Neuronal stem cell (in vitro differentiated cells): ENCODE measurements around the gene POP4.
A peak's percentile ranks its signal among the peaks of the same experiment; 100 is the strongest.

Source experiments
- DNase-seq: peaks from one replicate; pipeline ENCODE4 v3.0.0-alpha.2; 2013; ENCODE audit warnings: low spot score
- H2AFZ ChIP-seq: one replicate; pipeline ENCODE4 v1.6.1; 2013; ENCODE audit warnings: mild to moderate bottlenecking, low read length, inconsistent platforms
- H2AK5ac ChIP-seq: 2 replicates; pipeline ENCODE4 v1.6.1; 2013; ENCODE audit warnings: low read depth, mild to moderate bottlenecking, inconsistent platforms, low read length, moderate library complexity, mixed read lengths
- H2BK120ac ChIP-seq: 2 replicates; pipeline ENCODE4 v1.6.1; 2013; ENCODE audit warnings: low read depth, mild to moderate bottlenecking, inconsistent platforms, low read length, moderate library complexity, mixed read lengths
- H2BK12ac ChIP-seq: one replicate; pipeline ENCODE4 v1.6.1; 2013; ENCODE audit warnings: low read length, inconsistent platforms
- H2BK15ac ChIP-seq: 2 replicates; pipeline ENCODE4 v1.6.1; 2013; ENCODE audit warnings: mild to moderate bottlenecking, low read length, inconsistent platforms, mixed read lengths
- H2BK5ac ChIP-seq: one replicate; pipeline ENCODE4 v1.6.1; 2013; ENCODE audit warnings: inconsistent platforms, mild to moderate bottlenecking, low read length, moderate library complexity
- H3K14ac ChIP-seq: one replicate; pipeline ENCODE4 v1.6.1; 2013; ENCODE audit warnings: low read length, inconsistent platforms
- H3K18ac ChIP-seq: 2 replicates; pipeline ENCODE4 v1.6.1; 2013; ENCODE audit warnings: low read length, inconsistent platforms
- H3K23ac ChIP-seq: 2 replicates; pipeline ENCODE4 v1.6.1; 2013; ENCODE audit warnings: low read depth, mild to moderate bottlenecking, mixed read lengths, low read length, inconsistent platforms; ENCODE audit not compliant: poor library complexity
- H3K27ac ChIP-seq: replicated peaks from 3 replicates; pipeline ENCODE4 v1.5.1; 2013; ENCODE audit warnings: low read length, inconsistent platforms
- H3K27me3 ChIP-seq, 3 experiments: 2 replicates each; pipeline ENCODE4 v1.6.1; 2013; ENCODE audit warnings: low read length in 3 of 3, mild to moderate bottlenecking in 2 of 3, inconsistent platforms in 1 of 3, low read depth in 1 of 3, mixed read lengths in 1 of 3, moderate library complexity in 1 of 3; ENCODE audit not compliant: control insufficient read depth in 3 of 3, insufficient read depth in 3 of 3
- H3K36me3 ChIP-seq, 2 donors: replicated peaks in 1 of 2; 2 replicates each; pipeline ENCODE4 v1.6.1; 2013; ENCODE audit warnings: low read length in 2 of 2; ENCODE audit not compliant: control insufficient read depth in 2 of 2, insufficient read depth in 2 of 2
- H3K4ac ChIP-seq: 2 replicates; pipeline ENCODE4 v1.6.1; 2013; ENCODE audit warnings: inconsistent platforms, mild to moderate bottlenecking, low read length, moderate library complexity
- H3K4me1 ChIP-seq, 2 donors: 1 replicate in 1 of 2; 2 replicates in 1 of 2; pipeline ENCODE4 v1.6.1; 2013; ENCODE audit warnings: low read length in 2 of 2, low read depth in 1 of 2; ENCODE audit not compliant: control insufficient read depth in 2 of 2, insufficient read depth in 1 of 2
- H3K4me2 ChIP-seq: one replicate; pipeline ENCODE4 v1.6.1; 2013; ENCODE audit warnings: mild to moderate bottlenecking, low read length, inconsistent platforms; ENCODE audit not compliant: insufficient read depth, poor library complexity, severe bottlenecking
- H3K4me3 ChIP-seq, 2 donors: 2 replicates each; pipeline ENCODE4 v1.5.1; 2013; ENCODE audit warnings: low read length in 2 of 2, mild to moderate bottlenecking in 2 of 2, inconsistent platforms in 1 of 2, moderate library complexity in 1 of 2
- H3K79me1 ChIP-seq: one replicate; pipeline ENCODE4 v1.6.1; 2013; ENCODE audit warnings: low read depth, mild to moderate bottlenecking, inconsistent platforms, low read length, moderate library complexity
- H3K9ac ChIP-seq: one replicate; pipeline ENCODE4 v1.6.1; 2013; ENCODE audit warnings: mild to moderate bottlenecking, low read depth, low read length, inconsistent platforms; ENCODE audit not compliant: poor library complexity
- H3K9me3 ChIP-seq, 2 donors: replicated peaks in 1 of 2; 2 replicates each; pipeline versions ENCODE3 to v1.6.1; 2013; ENCODE audit warnings: low read length in 2 of 2, mild to moderate bottlenecking in 2 of 2, inconsistent platforms in 1 of 2, low read depth in 1 of 2, mixed read lengths in 1 of 2, moderate library complexity in 1 of 2; ENCODE audit not compliant: control insufficient read depth in 2 of 2, insufficient read depth in 1 of 2
- H4K8ac ChIP-seq: one replicate; pipeline ENCODE4 v1.6.1; 2013; ENCODE audit warnings: low read depth, mild to moderate bottlenecking, inconsistent platforms, low read length, moderate library complexity
- H4K91ac ChIP-seq: one replicate; pipeline ENCODE4 v1.6.1; 2013; ENCODE audit warnings: low read length, low read depth, mild to moderate bottlenecking, inconsistent platforms; ENCODE audit not compliant: poor library complexity
- WGBS, 2 donors: extraction: QIAGEN DNeasy Blood & Tissue Kit; methylation state at CpG; one replicate each; pipeline ENCODE4 v1.1.7; 2013; ENCODE audit warnings: missing lambda C conversion rate in 2 of 2, mixed read lengths in 1 of 2; ENCODE audit not compliant: insufficient read length in 2 of 2, insufficient replicate concordance in 1 of 2; ENCODE audit errors: extremely low coverage in 2 of 2; 5-methylcytosine and 5-hydroxymethylcytosine counted together

Gene POP4

DNA sequence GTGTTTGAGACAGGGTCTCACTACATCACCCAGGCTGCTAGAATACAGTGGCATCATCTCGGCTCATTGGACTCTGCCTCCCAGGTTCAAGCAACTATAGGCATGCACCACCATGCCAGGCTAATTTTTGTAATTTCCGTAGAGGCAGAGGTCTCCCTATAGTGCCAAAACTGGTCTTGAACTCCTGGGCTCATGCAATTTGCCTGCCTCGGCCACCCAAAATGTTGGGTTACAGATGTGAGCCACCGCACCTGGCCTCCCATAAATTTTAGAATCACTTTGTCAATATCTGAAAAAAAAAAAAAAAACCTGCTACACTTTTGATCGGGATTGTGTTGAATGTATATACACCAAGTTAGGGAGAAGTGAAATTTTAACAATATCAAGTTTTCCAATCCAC, 47.3 kb downstream of the POP4 start:
- H2BK15ac ChIP-seq: no peak overlapping the region
- no peaks in the 10 kb centered on the region for H3K4me1 ChIP-seq
- H3K18ac ChIP-seq: no peak overlapping the region
- H3K79me1 ChIP-seq: no peaks in the 10 kb centered on the region
- H3K36me3 ChIP-seq: no peaks in the 10 kb centered on the region
- no peak overlapping the region for H2AFZ ChIP-seq
- H3K4ac ChIP-seq: no peak overlapping the region
- no peak overlapping the region for H3K9ac ChIP-seq
- H4K91ac ChIP-seq: no peak overlapping the region
- H3K9me3 ChIP-seq: no peaks in the 10 kb centered on the region
- no peak overlapping the region for H3K4me3 ChIP-seq
- H3K14ac ChIP-seq: no peak overlapping the region
- H3K4me2 ChIP-seq: no peak overlapping the region
- no peak overlapping the region for H2AK5ac ChIP-seq
- no CpG with 5 or more reads among the region's 5 CpGs for WGBS, 2 donors
- no peak overlapping the region for H3K23ac ChIP-seq
- H3K27ac ChIP-seq: no peak overlapping the region
- no peak for DNase-seq
- peaks cover 0 to 3% (median 2%) of the 10 kb centered on the region in 3 experiments for H3K27me3 ChIP-seq
- no peak overlapping the region for H2BK12ac ChIP-seq
- no peak overlapping the region for H2BK5ac ChIP-seq
- H2BK120ac ChIP-seq: no peak overlapping the region
- H4K8ac ChIP-seq: no peak overlapping the region

DNA sequence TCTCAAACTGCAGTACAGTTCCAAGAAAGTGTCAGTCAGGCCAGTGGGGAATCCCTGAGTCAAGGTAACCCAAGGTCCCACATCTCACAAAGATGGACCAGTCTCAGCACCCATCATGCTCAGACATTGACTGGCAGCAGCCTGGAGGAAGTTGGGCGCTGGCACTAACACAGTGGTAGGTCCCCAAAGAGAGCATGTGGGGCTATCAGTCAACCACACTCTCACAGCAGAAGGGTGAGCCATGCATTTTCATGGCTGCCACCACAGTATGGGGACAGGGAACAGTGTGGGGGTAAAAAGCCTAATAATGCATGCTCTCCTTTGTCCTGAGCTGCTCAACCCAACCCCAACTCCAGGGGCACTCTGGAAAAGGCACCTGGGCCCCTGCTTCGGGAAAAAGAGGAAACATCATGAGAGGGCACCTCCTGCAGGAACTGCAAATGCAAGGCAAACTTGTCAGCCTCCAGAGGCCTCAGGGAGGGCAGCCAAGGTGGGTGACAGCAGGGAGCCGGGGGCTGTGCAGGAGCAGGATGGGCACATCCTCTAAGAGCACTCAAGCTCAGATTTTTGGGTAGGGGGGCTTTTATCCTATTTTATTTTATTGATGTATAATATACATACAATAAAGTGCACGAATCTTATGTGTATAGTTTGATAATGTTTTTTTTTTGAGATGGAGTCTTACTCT, 49.7 kb downstream of the POP4 start:
- Histone ChIP-seq H3K14ac (no peak overlapping the region), H2BK15ac (no peak overlapping the region), H3K4me1 (no peaks in the 10 kb centered on the region), H2BK5ac (no peak overlapping the region), H2BK12ac (no peak overlapping the region), H3K36me3 (no peaks in the 10 kb centered on the region), H2AK5ac (no peak overlapping the region), H3K9ac (no peak overlapping the region), H4K8ac (no peak overlapping the region), H3K79me1 (no peaks in the 10 kb centered on the region), H3K18ac (no peak overlapping the region), H3K4me2 (no peak overlapping the region), H3K4me3 (no peak overlapping the region), H3K23ac (peak overlapping the region; percentile 9), H2AFZ (no peak overlapping the region), H3K9me3 (no peaks in the 10 kb centered on the region), H3K27me3 (peaks cover 0 to 14% (median 2%) of the 10 kb centered on the region in 3 experiments), H2BK120ac (no peak overlapping the region), H4K91ac (no peak overlapping the region), H3K27ac (no peak overlapping the region), H3K4ac (no peak overlapping the region)
- WGBS, 2 donors: no CpG with 5 or more reads among the region's 4 CpGs
- no peak for DNase-seq

DNA sequence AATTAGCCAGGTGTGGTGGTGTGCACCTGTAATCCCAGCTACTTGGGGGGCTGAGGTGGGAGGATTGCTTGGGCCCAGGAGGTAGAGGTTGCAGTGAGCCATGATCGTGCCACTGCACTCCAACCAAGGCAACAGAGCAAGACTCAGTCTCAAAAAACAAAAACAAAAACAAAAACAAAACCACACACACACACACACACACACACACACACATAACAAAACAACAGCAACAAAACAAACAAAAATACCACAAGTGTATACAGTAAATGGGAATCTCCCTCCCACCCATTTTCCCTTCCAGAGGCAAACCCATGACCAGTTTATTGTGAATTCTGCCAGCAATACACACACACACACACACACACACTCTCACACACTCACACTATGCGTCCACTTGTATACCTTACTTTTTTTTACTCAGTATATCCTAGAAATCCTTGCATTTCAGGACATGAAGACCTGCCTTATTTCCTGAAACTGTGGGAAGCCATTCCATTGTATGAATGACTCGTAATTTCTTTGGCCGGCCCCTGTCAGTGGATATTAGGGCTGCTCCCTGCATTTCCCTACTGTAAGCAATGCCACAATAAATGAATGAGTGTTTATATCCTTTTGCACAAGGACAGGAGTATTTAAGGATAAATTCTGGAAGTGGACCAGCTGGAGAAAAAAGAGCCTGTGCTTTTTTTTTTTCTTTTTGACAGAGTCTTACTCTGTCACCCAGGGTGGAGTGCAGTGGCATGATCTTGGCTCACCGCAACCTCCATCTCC, 52.3 kb downstream of the POP4 start:
- Histone ChIP-seq H3K27me3 (peaks cover 0 to 39% (median 0%) of the 10 kb centered on the region in 3 experiments), H2BK12ac (no peak overlapping the region), H3K27ac (no peak overlapping the region), H2BK5ac (no peak overlapping the region), H3K14ac (no peak overlapping the region), H4K91ac (no peak overlapping the region), H3K79me1 (no peaks in the 10 kb centered on the region), H3K4me2 (no peak overlapping the region), H3K4ac (no peak overlapping the region), H3K18ac (no peak overlapping the region), H3K9me3 (no peaks in the 10 kb centered on the region), H2AFZ (no peak overlapping the region), H3K36me3 (no peaks in the 10 kb centered on the region), H2BK120ac (no peak overlapping the region), H3K9ac (no peak overlapping the region), H3K23ac (no peak overlapping the region), H3K4me3 (no peak overlapping the region), H2BK15ac (no peak overlapping the region), H2AK5ac (no peak overlapping the region), H4K8ac (no peak overlapping the region), H3K4me1 (no peaks in the 10 kb centered on the region)
- DNase-seq: no peak
- no CpG with 5 or more reads among the region's 5 CpGs for WGBS, 2 donors

DNA sequence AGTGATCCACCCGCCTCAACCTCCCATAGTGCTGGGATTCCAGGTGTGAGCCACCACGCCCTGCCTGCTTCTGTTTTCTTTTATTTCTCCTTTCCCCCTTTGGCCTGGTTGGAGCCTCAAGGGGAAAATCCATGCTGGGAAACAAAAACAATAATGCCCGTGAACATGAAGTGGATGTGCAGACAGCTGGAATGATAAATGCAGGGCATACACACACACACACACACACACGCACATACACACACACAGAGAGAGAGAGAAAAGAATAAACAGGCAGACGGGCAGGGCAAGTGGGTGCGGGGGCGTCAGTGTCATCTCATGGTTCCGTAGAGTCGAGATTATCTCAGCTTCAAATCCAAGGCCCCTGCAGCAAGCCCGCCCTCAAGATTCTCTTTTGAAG, 54.8 kb downstream of the POP4 start:
- Histone ChIP-seq H3K36me3 (no peaks in the 10 kb centered on the region), H3K18ac (no peak overlapping the region), H3K27ac (no peak overlapping the region), H3K14ac (no peak overlapping the region), H3K79me1 (no peaks in the 10 kb centered on the region), H2BK12ac (no peak overlapping the region), H3K4me1 (peaks cover 0 to 4% of the 10 kb centered on the region in 2 donors), H4K8ac (no peak overlapping the region), H3K9me3 (no peaks in the 10 kb centered on the region), H3K27me3 (peaks cover 2 to 50% (median 14%) of the 10 kb centered on the region in 3 experiments), H2BK5ac (no peak overlapping the region), H3K4me3 (no peak overlapping the region), H3K4me2 (no peak overlapping the region), H3K4ac (no peak overlapping the region), H2BK120ac (no peak overlapping the region), H2BK15ac (no peak overlapping the region), H4K91ac (no peak overlapping the region), H3K23ac (no peak overlapping the region), H3K9ac (no peak overlapping the region), H2AFZ (no peak overlapping the region), H2AK5ac (no peak overlapping the region)
- no peak for DNase-seq
- no CpG with 5 or more reads among the region's 10 CpGs for WGBS, 2 donors
